Hepatocyte (in vitro differentiated cells): Measurements from ENCODE around the gene ACCSL. TPM values are rescaled to one million over a fixed set of nuclear protein-coding genes. Genes with fewer than 3 reads are reported as not detected.

ENCODE experiments used
- DNase-seq: peaks from one replicate; pipeline ENCODE4 v3.0.0-alpha.2; 2016; ENCODE audit warnings: low spot score
- H2AFZ ChIP-seq: fragments of 200-600 bp; sonication (generic); 2 replicates; pipeline ENCODE4 v1.6.0; 2016; ENCODE audit warnings: antibody characterized with exemption, mild to moderate bottlenecking
- H3K27ac ChIP-seq: fragments of 200-600 bp; sonication (generic); 2 replicates; pipeline ENCODE4 v1.5.1; 2016; ENCODE audit warnings: mild to moderate bottlenecking
- H3K27me3 ChIP-seq: fragments of 200-600 bp; sonication (generic); 2 replicates; pipeline ENCODE4 v1.6.1; 2016
- H3K36me3 ChIP-seq: fragments of 200-600 bp; sonication (generic); replicated peaks from 2 replicates; pipeline ENCODE4 v1.5.1; 2016; ENCODE audit warnings: low read depth; ENCODE audit not compliant: insufficient read depth
- H3K4me1 ChIP-seq: fragments of 200-600 bp; sonication (generic); 2 replicates; pipeline ENCODE4 v1.5.1; 2016; ENCODE audit warnings: mild to moderate bottlenecking, moderate library complexity; ENCODE audit not compliant: insufficient read depth
- H3K4me2 ChIP-seq: fragments of 200-600 bp; sonication (generic); 2 replicates; pipeline ENCODE4 v1.6.0; 2016
- H3K4me3 ChIP-seq: fragments of 200-600 bp; sonication (generic); 2 replicates; pipeline ENCODE4 v1.5.1; 2016; ENCODE audit warnings: mild to moderate bottlenecking
- H3K79me2 ChIP-seq: fragments of 200-600 bp; sonication (generic); 2 replicates; pipeline ENCODE4 v1.6.0; 2017; ENCODE audit warnings: mild to moderate bottlenecking
- H3K9me2 ChIP-seq: fragments of 200-600 bp; sonication (generic); replicated peaks from 2 replicates; pipeline ENCODE4 v1.6.0; 2017; ENCODE audit warnings: mild to moderate bottlenecking; ENCODE audit not compliant: insufficient read depth
- H3K9me3 ChIP-seq: fragments of 200-600 bp; sonication (generic); 2 replicates; pipeline ENCODE4 v1.5.1; 2016; ENCODE audit warnings: low read depth, mild to moderate bottlenecking
- H4K20me1 ChIP-seq: fragments of 200-600 bp; sonication (generic); 2 replicates; pipeline ENCODE4 v1.6.0; 2016; ENCODE audit warnings: mild to moderate bottlenecking; ENCODE audit not compliant: insufficient read depth, poor library complexity, severe bottlenecking
- CTCF ChIP-seq: fragments of 200-600 bp; sonication (generic); IDR thresholded peaks from 2 replicates; pipeline ENCODE4 v1.5.1; 2016; ENCODE audit warnings: antibody characterized with exemption, mild to moderate bottlenecking; ENCODE audit not compliant: poor library complexity
- EZH2 ChIP-seq: fragments of 200-600 bp; sonication (generic); IDR thresholded peaks from 2 replicates; pipeline ENCODE4 v1.6.1; 2016; ENCODE audit warnings: antibody characterized with exemption, mild to moderate bottlenecking, borderline replicate concordance
- EZH2phosphoT487 ChIP-seq: fragments of 200-600 bp; sonication (generic); IDR thresholded peaks from one replicate; pipeline ENCODE4 v1.6.1; 2018; ENCODE audit warnings: antibody characterized with exemption, mild to moderate bottlenecking, low read depth, moderate library complexity; ENCODE audit not compliant: unreplicated experiment, severe bottlenecking
- WGBS: methylation state at CpG from one replicate; pipeline ENCODE4 v1.1.6; 2016; ENCODE audit warnings: low lambda C conversion rate; ENCODE audit errors: missing lambda C conversion rate; 5-methylcytosine and 5-hydroxymethylcytosine counted together
- polyA plus RNA-seq: library from polyadenylated mRNA; unstranded; fragments of >200 nt; fragmentation: Nextera tagmentation; extraction: Ambion mirVana; gene quantifications from 2 replicates; pipeline ENCODE4 v1.2.1, GENCODE V29; 2016
- total RNA-seq: library from RNA; depleted of rRNA; stranded (reverse); fragments of >200 nt; gene quantifications from 2 replicates; pipeline ENCODE4 v1.2.3, GENCODE V29; 2014

The ACCSL gene
- total and polyA plus RNA-seq, 2 experiments from 2014 or later: not detected

- peak overlapping the region; percentile 17 for H3K4me2 ChIP-seq
- no peak for TF ChIP-seq CTCF
- WGBS: 24% methylated on average over 5 of the region's 5 CpGs
Measured at GRCh38 chr11:44029977-44030911, 17.5 kb upstream of the ACCSL start.

GRCh38 chr11:44030996-44031395 is 16.8 kb upstream of the ACCSL start:
- DNase-seq: no peak
- TF ChIP-seq EZH2 (no peak), EZH2phosphoT487 (no peak), CTCF (no peak)

More at GRCh38 chr11:44029977-44030911, 17.5 kb upstream of the ACCSL start:
- Histone ChIP-seq H3K4me1 (peaks cover 5% of the 10 kb centered on the region), H3K4me3 (no peak overlapping the region), H3K9me2 (no peaks in the 10 kb centered on the region), H3K9me3 (no peaks in the 10 kb centered on the region), H3K79me2 (no peaks in the 10 kb centered on the region), H3K27me3 (no peaks in the 10 kb centered on the region), H2AFZ (no peak overlapping the region), H4K20me1 (no peaks in the 10 kb centered on the region), H3K27ac (peak overlapping the region; percentile 63), H3K36me3 (no peaks in the 10 kb centered on the region)
- DNase-seq: peak; percentile 75

GRCh38 chr11:44031549-44031948 is 16.2 kb upstream of the ACCSL start:
- Histone ChIP-seq H3K27ac (peak overlapping the region; percentile 63), H3K27me3 (no peaks in the 10 kb centered on the region), H3K79me2 (no peaks in the 10 kb centered on the region)

More at GRCh38 chr11:44030996-44031395, 16.8 kb upstream of the ACCSL start:
- Histone ChIP-seq H3K9me2 (no peaks in the 10 kb centered on the region), H3K27ac (peak overlapping the region; percentile 63), H3K36me3 (no peaks in the 10 kb centered on the region), H3K27me3 (no peaks in the 10 kb centered on the region), H4K20me1 (no peaks in the 10 kb centered on the region), H3K9me3 (no peaks in the 10 kb centered on the region), H3K4me2 (no peak overlapping the region), H3K4me3 (no peak overlapping the region), H3K79me2 (no peaks in the 10 kb centered on the region), H2AFZ (no peak overlapping the region), H3K4me1 (peaks cover 5% of the 10 kb centered on the region)
- WGBS: 49% methylated on average over 5 of the region's 5 CpGs

More at GRCh38 chr11:44031549-44031948, 16.2 kb upstream of the ACCSL start:
- Histone ChIP-seq H2AFZ (no peak overlapping the region), H3K4me1 (peaks cover 5% of the 10 kb centered on the region), H3K9me3 (no peaks in the 10 kb centered on the region), H3K4me2 (no peak overlapping the region), H4K20me1 (no peaks in the 10 kb centered on the region), H3K36me3 (no peaks in the 10 kb centered on the region), H3K4me3 (no peak overlapping the region), H3K9me2 (no peaks in the 10 kb centered on the region)
- TF ChIP-seq CTCF (no peak), EZH2 (no peak), EZH2phosphoT487 (no peak)
- WGBS: 92% methylated on average over 5 of the region's 5 CpGs
- no peak for DNase-seq
